ENCODE results near the gene UQCRC1.

Gene UQCRC1

DNA sequence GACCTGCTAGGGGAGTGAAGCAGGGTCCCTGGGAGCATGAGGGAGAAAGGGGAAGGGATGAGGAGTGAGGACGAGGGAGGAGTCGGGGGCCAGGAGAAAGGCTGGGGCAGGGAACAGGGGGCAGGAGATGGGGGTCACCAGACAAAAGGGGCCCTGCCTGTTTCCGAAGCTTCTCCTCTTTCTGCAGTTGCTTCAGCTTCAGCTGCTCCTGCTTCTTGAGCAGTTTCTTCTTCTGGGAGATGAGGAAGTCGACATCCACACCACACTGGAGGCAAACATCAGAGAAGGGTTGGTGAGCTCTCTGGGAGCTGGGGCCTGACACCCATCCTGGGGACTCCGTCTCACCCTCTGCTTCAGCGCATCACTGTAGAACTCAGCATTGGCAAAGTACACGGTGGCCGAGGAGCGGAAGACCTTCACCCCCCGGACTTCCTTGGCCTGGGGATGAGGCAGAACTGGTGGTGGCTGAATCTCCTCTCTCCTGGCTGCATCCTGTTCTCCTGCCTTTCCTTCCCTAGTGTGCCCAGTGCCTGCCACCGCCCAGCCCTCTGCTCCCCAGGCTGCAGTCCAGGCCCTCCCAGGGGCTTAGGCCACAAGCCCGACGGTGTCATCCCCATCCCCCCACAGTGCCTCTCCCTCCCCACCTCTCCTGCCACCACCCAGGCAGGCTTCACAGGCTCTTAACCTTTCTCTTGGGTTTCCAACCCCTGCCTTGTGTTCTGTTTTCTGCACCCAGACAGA lies 19.0 kb upstream of the UQCRC1 start:
- TF ChIP-seq, protein P1, sequence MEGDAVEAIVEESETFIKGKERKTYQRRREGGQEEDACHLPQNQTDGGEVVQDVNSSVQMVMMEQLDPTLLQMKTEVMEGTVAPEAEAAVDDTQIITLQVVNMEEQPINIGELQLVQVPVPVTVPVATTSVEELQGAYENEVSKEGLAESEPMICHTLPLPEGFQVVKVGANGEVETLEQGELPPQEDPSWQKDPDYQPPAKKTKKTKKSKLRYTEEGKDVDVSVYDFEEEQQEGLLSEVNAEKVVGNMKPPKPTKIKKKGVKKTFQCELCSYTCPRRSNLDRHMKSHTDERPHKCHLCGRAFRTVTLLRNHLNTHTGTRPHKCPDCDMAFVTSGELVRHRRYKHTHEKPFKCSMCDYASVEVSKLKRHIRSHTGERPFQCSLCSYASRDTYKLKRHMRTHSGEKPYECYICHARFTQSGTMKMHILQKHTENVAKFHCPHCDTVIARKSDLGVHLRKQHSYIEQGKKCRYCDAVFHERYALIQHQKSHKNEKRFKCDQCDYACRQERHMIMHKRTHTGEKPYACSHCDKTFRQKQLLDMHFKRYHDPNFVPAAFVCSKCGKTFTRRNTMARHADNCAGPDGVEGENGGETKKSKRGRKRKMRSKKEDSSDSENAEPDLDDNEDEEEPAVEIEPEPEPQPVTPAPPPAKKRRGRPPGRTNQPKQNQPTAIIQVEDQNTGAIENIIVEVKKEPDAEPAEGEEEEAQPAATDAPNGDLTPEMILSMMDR (IDR thresholded peaks at IDR 0.05; ENCODE audit: borderline replicate concordance, control extremely low read depth, extremely low read depth, insufficient read depth, missing control alignments), result no peak
- in situ Hi-C loops (cut with MboI; ENCODE audit: low sequenced_read_pairs, unreplicated experiment), result no loop called here
- DNase-seq (ENCODE audit: low spot score), result no peak

DNA sequence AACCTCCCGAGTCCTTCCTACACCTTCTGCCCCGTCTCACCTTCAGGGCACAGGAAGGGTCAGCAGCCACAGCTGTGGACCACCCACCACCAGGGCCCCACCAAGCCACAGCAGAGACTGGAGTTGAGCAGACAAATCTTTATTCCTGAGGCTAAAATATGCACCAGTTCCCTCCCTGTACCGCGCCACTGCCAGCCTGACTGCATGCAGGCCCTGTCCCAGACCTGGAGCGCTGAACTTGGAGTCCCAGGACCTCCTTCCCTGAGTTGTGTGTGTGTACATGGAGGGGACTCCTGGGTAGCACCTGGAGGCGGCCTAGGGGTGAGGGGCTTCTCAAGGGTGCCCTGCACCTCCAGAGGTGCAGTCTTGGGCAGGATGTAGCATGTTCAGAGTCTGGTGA lies 16.2 kb upstream of the UQCRC1 start:
- TF ChIP-seq, protein P1 (IDR thresholded peaks at IDR 0.05; ENCODE audit: borderline replicate concordance, control extremely low read depth, extremely low read depth, insufficient read depth, missing control alignments), result no peak
- no peak for DNase-seq (ENCODE audit: low spot score)
- in situ Hi-C loops (cut with MboI; ENCODE audit: low sequenced_read_pairs, unreplicated experiment), result no loop called here

DNA sequence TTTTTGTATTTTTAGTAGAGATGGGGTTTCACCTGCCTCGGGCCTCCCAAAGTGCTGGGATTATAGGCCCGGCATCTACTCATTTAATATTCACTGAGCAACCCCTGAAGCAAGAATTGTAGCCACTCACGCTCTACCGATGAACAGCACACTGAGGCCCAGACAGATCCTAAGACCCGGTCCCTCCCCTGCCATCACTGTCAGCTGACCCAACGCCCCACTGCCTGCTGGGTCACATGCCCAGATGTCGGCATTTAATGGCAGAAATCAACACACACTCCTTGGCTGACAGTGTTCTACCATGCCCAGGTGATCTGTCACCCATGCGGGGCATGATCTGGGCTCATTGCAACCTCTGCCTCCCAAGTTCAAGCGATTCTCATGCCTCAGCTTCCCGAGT lies 15.3 kb upstream of the UQCRC1 start:
- in situ Hi-C loops (cut with MboI; ENCODE audit: low sequenced_read_pairs, unreplicated experiment), result no loop called here
- no peak for DNase-seq (ENCODE audit: low spot score)
- TF ChIP-seq, protein P1 (IDR thresholded peaks at IDR 0.05; ENCODE audit: borderline replicate concordance, control extremely low read depth, extremely low read depth, insufficient read depth, missing control alignments), result no peak

DNA sequence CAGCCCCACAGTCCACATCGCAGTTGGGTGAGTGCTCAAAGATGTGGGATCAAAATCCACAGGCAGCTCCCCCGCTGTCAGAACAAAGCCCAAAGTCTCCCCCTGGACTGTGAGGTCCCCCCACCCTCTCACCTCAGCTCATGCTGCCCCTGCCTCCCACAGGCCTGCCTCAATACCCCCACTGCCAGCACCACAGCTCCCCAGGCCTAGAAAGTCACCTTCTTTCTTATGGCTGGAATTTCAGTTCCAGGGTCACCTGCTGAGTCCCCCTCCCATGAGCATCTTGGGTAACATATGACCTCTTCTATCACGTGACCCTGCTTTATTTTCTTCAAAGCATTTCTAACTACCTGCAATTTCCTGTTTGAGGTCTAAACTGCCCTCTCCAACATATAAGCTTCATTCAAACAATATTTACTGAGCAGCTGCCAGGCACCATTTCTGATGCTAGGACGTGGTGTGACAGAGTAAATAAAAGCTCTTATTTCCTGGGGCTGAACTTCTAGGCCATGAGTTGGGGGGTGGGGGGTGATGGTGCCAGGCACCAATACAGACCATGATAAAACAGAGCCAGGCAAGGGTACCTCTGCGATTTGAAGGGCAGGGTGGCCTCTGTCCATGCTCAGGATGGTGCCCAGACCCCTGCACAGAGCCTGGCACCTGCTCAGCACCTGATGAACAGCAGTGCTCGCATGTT lies 14.6 kb upstream of the UQCRC1 start:
- in situ Hi-C loops (cut with MboI; ENCODE audit: low sequenced_read_pairs, unreplicated experiment), result no loop called here
- TF ChIP-seq, protein P1 (IDR thresholded peaks at IDR 0.05; ENCODE audit: borderline replicate concordance, control extremely low read depth, extremely low read depth, insufficient read depth, missing control alignments), result no peak
- no peak for DNase-seq (ENCODE audit: low spot score)

DNA sequence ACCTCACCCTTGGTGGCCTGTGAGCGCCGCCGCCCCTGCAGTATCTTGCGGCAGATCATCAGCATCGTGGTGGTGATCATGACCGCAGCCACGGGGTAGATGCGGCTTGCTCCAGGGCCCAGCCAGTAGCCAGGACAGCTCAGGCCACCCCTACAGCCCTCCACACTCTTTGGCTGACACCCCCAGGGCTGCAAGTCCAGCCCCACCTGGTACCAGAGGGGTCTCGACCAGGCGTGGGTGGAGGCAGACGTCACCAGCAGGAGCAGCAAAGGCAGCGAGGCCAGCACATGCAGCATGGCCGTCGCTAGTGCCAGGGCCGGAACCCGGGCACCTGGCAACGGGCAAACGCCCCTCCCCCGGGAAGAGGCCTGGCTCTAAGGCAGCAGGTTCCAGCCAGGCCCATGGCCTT lies 12.0 kb upstream of the UQCRC1 start, which contains the start of gene TMEM89:
TMEM89 (minus strand) TSS at position 309 of the 409 bp plus-strand sequence; CDS start at position 296, 13 bp downstream.
- TF ChIP-seq, protein P1 (IDR thresholded peaks at IDR 0.05; ENCODE audit: borderline replicate concordance, control extremely low read depth, extremely low read depth, insufficient read depth, missing control alignments), result no peak
- in situ Hi-C loops (cut with MboI; ENCODE audit: low sequenced_read_pairs, unreplicated experiment), result no loop called here
- no peak for DNase-seq (ENCODE audit: low spot score)

DNA sequence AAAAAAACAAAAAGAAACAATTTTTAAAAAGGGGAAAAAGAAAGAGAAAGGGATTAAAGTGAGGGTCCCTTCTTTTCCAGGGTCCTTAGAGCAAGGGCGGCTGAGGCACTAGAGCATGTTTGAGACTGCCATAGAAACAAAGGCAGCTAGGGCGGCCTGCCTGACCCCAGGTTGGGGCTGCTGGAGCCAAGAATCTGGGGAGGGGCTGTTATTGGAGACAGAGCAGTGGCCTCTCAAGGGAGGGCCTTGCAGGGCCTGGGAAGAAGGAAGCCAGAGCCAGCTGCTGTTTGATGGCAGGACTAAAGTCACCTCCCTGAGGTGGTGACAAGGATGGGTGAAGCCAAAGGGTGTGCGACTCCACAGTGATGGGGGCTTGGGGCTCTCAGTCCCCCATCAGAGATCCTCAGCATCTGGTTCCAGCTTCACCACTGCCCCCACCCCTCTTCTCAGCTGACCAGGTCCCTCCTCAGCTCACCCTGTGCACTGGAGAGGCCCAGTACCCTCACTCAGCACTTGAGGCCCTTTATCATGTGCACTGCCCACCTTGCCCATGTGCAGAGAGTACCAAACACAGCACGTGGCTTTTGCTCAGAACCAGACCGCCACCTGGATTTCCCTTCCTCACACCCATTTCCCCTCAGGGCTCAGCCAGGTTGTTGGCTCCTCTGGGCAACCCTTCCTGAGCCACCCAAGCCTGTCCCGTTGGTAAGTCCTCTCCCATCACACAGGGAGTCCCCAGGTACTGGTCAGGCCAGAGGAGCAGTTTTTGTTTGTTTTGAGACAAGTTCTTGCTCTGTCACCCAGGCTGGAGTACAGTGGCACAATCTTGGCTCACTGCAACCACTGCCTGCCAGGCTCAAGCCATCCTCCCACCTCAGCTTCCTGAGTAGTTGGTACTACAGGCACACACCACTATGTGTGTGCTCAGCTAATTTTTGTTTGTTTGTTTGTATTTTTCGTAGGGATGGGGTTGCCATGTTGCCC lies 10.4 kb upstream of the UQCRC1 start:
- TF ChIP-seq, protein P1 (IDR thresholded peaks at IDR 0.05; ENCODE audit: borderline replicate concordance, control extremely low read depth, extremely low read depth, insufficient read depth, missing control alignments), result no peak
- DNase-seq (ENCODE audit: low spot score), result no peak
- in situ Hi-C loops (cut with MboI; ENCODE audit: low sequenced_read_pairs, unreplicated experiment), result no loop called here
